Peyer's patch (tissue), 4 donors: Measurements from ENCODE around the gene COLEC11.

Experiments used
- POLR2A ChIP-seq, 2 donors: fragments of 450-650 bp; IDR thresholded peaks; one replicate each; pipeline ENCODE4 v1.5.1; 2017; ENCODE audit warnings: antibody characterized with exemption in 2 of 2, mild to moderate bottlenecking in 2 of 2, moderate library complexity in 2 of 2
- TF ChIP-seq, protein P1 (sequence below), 6 experiments: fragments of 450-650 bp in 4 of 6; fragments of 200-600 bp in 2 of 6; sonication (generic) in 1 of 6; IDR thresholded peaks; one replicate each; pipeline ENCODE4 v1.5.1; 2017 to 2019; ENCODE audit warnings: antibody characterized with exemption in 6 of 6, mild to moderate bottlenecking in 3 of 6, moderate library complexity in 1 of 6

DNA sequence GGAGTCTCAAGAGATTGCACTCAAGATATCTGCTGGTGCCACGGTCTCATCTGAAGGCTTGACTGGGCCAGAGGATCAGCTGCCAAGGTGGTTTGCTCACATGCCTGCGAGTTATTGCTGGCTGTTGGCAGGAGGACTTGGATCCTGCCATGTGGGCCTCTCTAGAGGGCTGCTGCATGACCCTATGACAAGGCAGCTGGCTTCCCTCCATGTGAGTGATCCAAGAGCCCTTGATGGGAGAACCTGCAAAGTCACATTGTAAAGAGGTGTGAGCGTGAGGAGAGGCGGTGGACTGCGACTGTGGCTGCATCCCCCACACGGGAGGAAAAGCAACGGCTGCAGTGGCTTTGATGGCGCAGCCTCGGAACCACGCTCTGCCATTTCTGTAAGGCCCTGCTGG is 59.1 kb downstream of the COLEC11 start:
- TF ChIP-seq, protein P1, sequence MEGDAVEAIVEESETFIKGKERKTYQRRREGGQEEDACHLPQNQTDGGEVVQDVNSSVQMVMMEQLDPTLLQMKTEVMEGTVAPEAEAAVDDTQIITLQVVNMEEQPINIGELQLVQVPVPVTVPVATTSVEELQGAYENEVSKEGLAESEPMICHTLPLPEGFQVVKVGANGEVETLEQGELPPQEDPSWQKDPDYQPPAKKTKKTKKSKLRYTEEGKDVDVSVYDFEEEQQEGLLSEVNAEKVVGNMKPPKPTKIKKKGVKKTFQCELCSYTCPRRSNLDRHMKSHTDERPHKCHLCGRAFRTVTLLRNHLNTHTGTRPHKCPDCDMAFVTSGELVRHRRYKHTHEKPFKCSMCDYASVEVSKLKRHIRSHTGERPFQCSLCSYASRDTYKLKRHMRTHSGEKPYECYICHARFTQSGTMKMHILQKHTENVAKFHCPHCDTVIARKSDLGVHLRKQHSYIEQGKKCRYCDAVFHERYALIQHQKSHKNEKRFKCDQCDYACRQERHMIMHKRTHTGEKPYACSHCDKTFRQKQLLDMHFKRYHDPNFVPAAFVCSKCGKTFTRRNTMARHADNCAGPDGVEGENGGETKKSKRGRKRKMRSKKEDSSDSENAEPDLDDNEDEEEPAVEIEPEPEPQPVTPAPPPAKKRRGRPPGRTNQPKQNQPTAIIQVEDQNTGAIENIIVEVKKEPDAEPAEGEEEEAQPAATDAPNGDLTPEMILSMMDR (IDR thresholded peaks at IDR 0.05), result no peak
- TF ChIP-seq POLR2A (IDR thresholded peaks at IDR 0.05), result no peak
